Fibroblast of upper back skin (primary cell): ENCODE measurements around the gene ANKRD11.
"Not testable (repeated sequence)": the region's sequence is repeated elsewhere in the genome, so short reads cannot be mapped to it uniquely, and the experiment has no call there.

ENCODE experiments used
- DNase-seq: peaks from one replicate; pipeline ENCODE4 v3.0.0-alpha.2; 2013

The ANKRD11 gene

DNA sequence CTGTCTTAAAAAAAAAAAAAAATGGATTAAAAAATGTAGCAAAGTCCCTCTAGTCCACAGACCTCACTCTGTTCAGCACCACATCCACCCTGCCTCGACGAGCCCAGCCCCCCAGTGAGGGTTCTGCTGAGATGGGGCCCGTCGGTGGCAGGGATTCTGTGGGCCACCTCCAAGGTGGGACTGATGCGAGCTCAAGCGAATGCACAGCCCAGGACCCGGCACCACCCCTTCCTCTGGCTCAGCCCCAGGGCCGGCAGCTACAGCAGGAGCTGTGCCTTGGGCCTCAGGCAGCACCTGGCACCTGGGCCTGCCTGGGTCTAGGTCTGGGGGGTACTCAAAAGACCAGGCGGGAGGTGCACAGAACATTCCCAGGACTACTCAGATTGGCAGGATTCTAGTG is 213.3 kb downstream of the ANKRD11 start:
- no peak for DNase-seq

DNA sequence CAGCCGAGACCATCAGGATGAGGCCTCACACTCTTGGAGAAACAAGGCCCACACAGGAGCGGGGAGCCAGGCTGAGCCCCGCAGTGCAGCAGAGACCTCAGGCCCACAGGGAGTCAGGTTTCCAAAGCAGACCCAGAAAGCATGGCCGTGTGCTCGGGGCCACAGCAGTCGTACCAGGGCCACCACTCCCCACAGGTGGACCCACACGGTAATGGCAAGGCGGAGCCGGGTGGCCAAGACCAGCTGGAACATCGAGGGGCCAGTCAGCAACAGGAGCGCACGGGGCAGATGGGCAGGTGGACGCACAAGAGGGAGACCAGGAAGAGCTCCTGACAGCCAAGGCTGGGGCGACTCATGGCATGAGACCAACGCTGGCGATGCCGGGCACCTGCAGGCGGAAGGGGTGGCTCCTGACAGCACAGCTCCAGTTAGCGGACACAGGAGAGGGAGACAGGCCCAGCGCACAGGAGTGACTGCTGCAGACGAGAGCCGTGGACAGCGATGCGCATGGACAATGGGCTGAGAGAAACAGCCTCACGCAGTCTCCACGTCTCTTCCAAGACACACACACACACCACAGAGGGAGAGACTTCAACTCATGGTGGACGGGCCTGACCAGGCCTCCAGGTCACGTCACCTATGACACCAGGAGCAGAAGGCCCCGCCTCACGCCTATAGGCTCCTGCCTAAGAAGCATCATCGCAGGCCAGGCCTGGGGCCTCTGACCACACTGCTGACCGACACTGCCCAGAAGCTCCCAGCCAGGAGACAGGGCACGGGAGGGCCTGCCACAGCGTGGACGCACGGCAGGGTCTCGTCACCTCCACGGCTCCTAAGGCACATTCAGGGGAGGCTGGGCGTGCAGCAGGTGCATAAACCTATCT is 214.3 kb downstream of the ANKRD11 start:
- DNase-seq, result no peak

DNA sequence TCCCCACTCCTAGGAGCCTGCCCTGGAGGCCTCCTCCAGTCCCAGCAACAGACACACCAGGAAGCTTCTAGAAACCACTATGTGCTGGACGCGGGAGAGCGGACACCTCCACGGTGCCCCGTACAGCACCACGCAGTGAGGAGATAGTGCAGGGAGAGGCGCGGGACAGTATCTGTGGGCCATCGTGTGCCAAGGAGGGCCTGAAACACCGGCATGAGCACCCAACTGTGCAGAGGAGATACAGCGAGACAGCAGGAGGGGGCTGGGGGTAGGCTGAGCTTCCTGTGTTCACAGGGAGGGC is 215.1 kb downstream of the ANKRD11 start:
- DNase-seq, result no peak

DNA sequence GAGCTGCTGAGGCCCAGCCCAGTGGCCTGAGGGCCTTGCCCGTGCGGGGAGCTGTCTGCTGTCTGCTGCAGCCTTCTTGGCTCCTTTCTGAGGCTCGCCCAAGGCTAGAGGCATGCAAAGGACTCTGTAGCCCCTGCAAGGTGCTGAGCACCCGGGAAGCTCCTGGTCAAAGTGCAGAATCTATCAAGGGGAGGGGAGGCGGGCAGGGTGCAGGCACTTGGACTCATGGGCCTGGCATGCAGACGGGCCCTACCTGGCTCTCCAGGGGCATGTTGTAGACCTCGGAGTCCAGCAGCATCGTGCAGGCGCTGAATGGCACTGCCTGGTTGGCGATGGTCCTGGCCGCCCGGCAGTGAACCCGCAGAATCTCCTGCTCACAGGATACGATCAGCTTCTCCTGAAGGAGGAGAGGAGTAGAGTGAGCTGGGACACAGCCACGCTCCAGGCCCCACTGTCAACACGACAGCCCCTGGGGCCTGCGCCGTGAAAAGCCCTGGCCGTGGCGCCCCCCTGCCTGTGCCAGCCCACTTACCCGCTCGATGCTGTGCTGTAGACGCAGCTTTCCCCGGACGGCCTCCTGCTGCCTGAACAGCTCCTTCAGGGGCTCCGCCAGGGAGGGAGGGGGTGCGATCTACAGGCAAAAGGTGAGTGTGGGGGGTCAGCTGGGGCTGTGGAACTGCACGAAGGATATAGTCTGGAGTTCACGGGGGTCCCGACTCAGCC is 215.6 kb downstream of the ANKRD11 start:
- DNase-seq, result no peak

DNA sequence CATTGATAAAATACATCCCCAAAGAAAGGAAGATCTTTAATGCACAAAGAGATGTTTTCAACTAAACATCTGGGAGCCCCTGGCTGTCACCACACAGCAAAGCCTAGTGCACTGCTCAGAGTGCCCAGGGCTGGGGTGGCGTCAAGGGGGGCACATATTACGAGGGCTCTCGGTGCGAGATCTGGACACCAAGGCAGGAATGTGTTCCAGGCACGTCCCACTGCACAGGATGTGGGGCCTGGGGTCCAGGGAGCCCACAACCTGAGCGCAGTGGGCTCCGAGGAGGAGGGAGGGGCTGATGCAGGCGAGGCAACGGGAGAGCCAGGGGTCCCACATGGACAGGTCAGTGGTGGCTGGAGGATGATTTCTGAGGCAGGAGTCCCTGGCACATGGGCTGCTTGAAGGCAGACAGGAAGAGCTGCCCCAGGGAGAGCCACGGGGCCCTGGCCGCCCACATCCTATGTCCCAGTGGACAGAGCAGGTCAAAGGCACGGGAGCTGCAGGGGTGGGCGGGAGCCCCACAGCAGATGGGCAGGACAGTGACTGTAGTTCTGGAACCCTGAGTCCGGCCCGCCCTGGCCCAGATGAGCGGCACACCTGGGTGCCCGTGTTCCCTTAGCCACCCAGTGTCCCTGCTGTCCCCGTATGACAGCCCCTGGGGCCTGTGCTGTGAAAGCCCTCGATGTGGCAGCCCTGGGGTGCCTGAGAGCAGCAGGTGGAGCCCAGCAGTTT is 216.5 kb downstream of the ANKRD11 start:
- no peak for DNase-seq

DNA sequence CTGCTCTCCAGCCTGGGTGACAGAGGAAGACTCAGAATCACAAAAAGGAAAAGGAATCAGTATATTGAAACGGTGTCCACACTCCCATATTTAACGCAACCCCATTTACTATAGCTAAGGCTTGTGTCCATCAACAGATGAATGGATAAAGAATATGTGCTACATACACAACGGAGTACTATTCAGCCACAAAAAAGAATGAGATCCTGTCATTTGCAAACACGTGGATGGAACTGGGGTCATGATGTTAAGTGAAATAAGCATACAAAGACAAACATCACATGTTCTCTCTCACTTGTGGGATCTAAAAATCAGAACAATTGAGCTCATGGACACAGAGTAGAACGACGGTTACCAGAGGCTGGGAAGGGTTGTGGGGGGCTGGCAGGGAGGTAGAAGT is 217.7 kb downstream of the ANKRD11 start:
- no peak for DNase-seq

DNA sequence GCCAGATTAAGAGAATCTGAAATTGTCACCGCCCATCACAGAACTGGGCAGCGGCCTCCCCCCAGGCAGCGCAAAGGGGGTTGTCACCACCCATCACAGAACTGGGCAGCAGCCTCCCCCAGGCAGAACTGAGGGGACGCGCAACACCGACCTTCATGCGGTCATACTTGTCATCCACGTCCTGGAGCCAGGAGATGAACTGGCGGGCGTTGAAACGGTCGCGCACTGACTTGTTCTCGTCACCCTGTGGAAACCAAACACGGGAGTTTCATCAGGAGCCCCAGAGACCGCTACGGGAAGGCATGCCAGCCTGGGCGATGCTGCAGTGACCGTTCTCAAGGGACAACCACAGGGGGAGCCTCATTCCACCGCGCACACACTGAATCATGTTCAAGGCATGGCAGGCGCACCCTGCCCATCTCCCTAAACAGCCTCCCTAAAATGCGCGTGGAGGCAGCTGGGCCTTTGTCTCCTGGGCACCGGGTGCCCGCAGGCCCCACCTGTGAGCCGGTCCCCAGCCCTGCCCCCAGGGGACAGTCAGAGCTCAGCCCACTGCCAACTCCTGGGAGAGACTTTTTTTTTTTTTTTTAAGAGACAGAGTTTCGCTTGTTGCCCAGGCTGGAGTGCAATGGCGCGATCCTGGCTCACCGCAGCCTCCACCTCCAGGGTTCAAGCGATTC is 219.6 kb downstream of the ANKRD11 start:
- no peak for DNase-seq

DNA sequence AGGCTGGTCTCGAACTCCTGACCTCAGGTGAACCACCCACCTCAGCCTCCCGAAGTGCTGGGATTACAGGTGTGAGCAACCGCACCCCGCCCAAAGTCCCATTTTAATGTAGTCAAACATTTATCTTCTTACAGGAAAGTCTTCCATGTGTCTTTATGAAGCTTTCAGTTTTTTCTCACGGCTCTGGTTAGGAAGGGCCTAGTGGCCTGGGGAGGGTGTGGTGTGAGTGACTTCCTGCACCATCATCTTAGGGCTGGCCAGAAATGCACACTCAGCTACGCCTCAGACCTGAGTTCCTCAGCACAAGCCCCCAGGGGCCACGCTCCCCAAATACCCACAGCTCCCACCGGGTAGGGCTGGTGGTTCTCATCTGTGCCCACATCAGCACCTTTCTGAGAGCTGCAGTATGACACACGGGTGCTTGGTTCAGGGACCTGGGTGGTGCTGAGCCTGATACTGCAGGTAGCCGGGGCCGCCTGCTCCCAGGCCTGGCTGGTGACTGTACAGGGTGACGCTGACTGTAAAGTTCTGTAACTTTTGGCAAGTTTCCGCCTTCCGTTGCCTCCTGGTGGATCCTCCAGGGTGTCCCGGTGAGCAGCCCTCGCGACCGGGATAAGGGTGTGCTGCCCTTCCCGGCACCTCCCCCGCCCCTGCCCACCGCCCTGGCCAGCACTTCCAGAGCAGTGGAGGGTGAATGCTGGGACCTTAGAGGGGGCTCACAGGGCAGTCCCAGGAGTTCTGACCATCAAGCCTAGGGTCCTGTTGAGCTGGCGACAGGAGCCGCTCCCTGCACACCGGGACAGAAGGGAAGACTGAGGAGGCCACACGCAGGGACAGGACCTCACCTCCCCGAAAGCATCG is 220.3 kb downstream of the ANKRD11 start:
- no peak for DNase-seq

DNA sequence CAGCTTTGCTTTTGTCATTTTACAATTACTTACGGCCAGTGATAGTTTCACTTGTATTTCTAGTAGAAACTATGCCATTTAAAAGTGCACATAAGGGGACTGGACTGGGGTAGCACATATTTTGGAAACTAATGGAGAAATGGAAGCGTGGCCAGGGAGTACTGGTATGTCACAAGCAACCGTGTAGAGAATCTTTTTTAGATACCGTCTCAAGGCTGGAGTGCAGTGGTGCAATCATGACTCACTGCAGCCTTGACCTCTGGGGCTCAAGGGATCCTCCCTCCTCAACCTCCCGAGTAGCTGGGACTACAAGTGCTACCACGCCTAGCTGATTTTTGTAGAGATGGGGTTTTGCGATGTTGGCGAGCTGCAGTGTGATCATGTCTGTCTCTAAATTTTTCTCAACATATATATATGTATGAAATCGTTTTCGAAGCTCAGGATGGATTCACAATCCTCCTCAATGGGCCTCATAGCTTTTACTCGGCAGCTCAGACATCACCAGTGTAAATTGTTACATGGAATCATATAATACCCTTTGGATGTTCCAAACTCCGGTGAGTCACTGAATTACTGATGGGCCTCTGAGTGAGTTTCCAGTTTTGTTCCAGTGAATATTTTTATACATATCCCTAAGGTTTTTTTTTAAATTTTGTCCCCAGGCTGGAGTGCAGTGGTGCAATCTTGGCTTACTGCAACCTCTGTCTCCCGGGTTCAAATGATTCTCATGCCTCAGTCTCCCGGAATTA is 221.2 kb downstream of the ANKRD11 start:
- DNase-seq, result peak; percentile 17

DNA sequence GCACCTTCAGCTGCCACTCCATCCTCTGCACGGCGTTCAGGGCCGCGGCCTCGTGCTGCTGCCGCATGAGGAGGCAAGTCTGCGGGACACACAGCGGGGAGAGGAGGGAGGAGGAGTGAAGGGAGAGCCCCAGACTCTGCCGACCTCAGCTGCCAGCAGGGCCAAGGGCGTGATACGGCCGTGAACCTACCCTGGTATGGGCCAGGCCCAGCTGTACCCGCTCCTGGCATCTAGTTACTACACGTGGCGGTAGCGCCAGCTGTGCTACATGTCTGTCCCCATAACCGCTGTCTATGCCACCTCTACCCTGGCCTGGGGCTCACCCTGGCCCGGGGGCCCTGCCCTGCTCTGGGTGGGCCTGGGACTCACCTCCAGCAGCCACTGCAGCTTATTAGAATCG is 221.8 kb downstream of the ANKRD11 start:
- DNase-seq, result no peak

DNA sequence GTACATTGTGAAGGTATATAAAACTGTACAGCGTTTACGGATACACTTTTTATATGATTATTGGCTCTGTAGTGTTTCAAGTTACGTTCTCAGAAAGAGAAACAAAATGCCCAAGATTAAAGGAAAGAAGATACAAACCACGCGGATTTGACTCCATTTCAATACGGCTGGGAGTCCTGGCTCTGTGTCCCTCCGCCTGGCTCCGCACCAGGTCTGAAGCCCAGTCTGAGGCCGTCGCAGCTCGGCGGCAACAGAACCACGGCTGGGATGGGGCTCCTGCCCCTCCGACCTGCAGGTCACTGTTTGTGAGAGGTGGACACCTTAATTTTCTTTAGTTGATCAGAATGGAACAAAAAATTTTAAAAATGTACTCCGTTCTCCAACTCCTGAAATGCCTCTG is 222.6 kb downstream of the ANKRD11 start:
- not testable (repeated sequence) for DNase-seq

DNA sequence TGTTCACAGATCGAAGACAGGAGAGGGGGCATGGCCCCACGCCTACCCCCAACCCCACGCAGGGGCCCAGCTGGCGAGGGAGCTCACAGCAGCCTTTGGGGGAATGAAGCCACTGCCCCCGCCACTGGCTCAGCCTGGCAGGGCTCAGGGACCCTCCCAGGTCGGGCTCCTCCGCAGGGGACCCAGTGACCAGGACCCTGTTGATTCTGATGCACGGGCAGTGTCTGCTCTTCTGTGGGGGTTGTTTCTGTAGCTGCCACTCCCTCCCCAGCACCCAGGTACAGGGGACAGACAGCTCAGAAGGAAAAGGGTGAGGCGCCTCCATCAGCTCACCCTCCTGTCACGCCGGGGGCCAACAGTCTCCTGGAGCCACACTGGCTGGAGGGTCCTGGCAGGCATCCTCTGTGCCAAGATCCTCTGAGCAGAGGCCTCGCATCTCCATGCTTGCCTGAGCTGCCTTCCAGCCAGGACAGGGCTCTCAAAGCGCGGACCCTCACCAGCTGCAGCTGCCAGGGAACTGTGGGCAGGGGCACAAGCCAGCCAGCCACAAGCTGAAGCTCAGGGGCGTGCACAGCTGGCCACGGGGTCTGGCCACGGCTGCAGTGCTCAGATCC is 223.7 kb downstream of the ANKRD11 start:
- no peak for DNase-seq

DNA sequence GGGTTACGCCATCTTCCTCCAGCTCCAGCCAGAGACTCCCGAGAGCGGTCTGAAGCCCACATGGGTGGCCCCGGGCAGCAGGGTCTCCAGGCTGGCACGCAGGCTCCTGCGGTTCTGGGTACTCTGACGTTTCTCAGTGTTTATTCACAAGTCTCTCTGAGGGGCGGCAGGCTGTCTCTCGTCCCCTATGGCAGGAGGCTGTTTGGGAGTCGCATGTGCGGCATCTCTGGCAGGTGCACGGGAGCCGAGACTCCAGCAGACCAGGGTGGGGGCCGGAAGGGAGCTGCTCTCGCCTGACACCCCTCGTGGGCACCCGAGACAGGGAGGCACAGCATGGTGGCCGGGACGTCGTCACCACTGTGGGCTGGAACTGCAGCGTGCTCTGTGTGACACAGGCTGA is 224.7 kb downstream of the ANKRD11 start:
- no peak for DNase-seq

DNA sequence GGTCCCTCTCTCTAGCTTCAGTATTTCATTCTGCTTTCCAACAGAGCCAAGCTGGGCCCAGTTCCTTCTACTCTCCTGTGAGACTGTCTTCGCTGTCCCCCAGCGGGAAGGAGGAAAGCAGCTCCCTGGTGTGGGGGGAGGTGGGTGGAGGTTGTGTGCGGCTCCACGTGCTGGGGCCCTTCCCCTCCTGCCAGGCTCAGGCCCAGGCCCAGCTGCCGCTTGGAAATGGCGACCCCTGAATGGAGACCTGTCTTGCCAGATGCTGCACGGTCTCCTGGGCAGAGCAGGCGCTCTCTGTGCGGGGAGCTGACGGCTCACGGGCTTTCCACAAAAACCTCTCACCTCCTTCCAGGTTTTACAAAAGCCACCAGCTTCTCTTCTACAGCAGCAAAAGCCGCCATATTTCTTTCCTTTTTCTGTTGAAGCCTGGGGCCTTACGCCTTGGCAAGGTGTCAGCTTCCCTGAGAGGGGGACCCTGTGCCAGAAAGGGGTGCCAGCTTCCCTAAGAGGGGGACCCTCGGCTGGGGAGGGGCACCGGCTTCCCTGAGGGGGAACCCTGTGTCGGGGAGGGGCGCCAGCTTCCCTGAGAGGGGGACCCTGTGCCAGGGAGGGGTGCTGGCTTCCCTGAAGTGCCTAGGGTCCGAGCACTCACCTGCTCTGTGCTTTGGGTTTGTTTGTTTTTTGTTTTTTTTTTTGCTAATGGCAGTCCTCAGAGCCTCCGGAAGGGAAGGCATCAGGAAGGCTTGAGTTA is 225.4 kb downstream of the ANKRD11 start:
- no peak for DNase-seq

DNA sequence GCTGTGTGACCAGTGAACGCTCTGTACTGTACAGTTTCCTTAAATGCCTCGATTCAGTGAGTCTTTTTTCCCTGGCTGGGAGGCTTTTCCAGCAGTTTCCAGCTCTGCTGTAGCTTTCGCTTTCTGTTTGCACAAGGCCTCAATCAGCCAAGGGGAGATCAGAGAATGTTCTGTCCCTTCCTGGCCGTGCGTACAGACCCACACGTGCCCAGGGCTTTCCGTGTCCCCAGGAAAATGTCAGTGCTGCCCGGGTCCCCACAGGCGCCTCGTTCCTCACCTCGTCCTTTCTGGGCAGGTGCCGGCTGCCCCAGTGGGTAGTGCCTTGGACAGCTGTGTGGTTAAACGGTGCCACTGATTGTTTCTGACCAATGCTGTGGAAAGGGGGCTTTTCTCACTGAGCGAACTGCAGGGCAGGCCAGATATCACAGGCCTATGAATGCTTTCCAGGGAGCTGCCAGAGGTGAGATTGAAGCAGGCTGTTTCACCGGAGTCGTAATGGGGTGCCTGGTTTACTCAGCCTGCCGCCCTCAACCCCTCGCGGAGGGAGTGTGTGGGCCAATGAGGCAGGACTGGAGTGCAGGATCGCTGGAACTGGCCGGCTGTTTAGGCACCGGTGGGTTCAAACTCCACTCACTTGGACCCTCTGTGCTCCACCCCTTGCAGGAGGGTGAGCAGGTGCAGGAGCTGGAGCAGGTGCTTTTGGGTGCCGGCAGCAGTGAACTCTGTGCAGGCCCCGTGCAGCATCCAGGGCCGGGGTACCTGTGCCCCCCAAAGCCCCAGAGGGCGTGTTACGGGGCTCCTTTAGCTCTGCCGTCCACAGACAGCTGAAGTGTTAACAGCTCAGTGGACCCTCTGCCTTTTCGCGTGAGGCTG is 228.4 kb downstream of the ANKRD11 start:
- no peak for DNase-seq

DNA sequence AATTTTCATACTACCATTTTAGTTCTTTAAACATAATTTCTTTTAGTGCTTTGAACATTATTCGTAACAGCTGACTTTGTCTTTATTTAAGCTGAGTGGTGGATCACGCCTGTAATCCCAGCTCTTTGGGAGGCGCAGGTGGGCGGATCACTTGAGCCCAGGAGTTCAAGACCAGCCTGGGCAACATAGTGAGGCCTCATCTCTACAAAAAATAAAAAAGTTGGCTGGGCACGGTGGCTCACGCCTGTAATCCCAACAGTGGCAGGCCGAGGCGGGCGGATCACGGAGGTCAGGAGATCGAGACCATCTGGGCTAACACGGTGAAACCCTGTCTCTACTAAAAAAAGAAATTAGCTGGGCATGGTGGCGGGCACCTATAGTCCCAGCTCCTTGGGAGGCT is 230.5 kb downstream of the ANKRD11 start:
- DNase-seq, result not testable (repeated sequence)

DNA sequence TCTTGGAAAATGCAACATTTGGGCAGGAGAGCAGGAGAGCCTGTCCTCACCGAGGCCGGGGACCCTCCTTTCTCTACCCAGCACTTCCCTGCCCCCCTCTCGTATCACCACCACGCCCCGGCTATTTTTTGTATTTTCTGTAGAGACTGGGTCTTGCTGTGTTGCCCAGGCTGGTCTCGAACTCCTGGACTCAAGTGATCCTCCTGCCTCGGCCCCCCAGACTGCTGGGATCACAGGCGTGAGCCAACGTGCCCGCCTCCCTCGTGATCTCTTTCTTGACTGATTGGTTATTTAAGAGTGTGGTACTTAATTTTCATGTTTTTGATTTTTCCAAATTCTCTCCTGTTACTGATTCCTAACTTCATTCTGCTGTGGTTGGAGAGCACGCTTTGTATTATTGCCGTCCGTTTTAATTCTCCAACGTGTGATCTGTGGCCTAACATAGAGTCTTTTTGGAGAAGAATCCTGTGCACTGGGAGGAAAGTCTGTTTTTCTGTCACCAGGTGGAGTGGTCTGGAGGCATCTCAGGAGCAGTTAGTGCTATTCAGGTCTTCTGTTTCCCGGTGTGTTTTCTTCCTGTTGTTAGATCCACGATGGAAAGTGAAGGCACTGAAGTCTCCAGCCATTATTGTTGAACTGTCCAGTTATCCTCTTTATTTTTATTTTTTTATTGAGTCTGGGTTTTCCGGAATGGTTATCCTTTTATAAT is 232.4 kb downstream of the ANKRD11 start:
- DNase-seq, result no peak

DNA sequence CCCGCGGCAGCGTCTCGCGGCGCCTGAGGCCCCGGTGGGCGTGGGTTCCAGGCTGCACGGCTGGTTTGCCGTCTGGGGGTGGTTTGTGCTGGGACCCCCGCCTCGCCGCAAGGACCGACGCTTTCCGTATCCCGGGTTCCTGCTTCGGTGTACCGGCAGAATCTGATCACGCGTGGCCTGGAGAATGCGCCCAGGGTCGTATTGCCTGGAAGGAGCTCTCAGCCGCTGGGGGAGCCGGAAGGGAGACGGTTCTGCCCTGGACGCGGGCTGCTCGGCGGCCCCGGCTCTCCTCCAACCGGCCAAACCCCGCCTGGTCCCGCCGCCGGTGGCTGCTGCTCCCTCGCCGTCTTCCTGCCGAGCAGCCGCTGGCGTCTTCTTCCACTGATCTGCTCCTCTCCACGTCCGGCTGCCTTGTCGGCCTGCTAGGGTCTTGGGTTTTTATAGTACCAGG is 233.1 kb downstream of the ANKRD11 start:
- DNase-seq, result no peak
